SK-MEL-5 (cell line): Measurements from ENCODE around the gene PHF5A. TPM values are rescaled to one million over a fixed set of nuclear protein-coding genes. Genes with fewer than 3 reads are reported as not detected.

Experiments used
- DNase-seq: peaks from one replicate; pipeline ENCODE4 v3.0.0-alpha.2; 2016; ENCODE audit warnings: low read depth, low spot score
- in situ Hi-C: cut with HindIII; loops from 2 replicates; pipeline ENCODE4 v1.10.0; 2016; ENCODE audit warnings: low sequenced_read_pairs, high pct_unique_total_duplicates, low pct_unique_long_range_greater_than_20kb
- total RNA-seq: library from RNA; depleted of rRNA; stranded (reverse); fragments of >200 nt; shearing (Covaris generic); gene quantifications from 2 replicates; pipeline ENCODE4 v1.2.3, GENCODE V29; 2014

PHF5A gene
- total RNA-seq, 1 experiment from 2014 or later = 116 TPM

GRCh38 chr22:41498303-41498835 lies 29.9 kb upstream of the PHF5A start:
- DNase-seq = no peak
- in situ Hi-C loops = no loop called here

DNA sequence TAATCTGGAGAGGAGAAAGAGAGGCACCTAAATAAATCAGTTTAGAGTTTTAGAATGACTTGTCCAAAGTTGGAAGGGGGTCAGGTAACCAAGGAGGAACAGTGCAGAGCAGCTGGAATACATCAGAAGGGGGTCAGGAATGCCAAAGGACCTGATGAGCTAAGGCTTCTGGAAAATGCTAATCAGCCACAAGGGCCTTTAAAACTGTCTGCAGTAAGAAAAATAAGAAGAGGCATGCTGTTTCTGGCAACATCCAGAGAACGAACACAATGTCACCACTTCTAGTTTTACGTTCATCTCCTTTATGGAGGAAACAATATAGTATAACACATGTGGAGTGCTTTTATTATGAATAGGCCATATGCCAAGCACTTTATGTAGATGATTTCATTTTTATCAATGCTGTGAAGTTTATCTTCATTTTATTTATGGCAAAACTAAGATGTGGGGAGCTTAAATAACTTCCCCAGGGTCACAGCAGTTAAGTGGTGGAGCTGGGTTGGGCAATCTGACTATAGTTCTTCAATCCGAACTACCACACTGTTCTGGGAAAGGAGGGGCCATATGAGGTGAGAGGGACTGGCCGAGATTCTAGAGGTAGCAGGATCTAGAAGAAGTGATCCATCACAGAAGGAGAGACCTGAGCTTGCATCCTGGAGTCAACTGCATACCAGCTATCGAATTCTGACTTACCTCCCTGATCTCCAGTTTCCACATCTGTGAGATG lies 23.0 kb upstream of the PHF5A start:
- in situ Hi-C loops = no loop called here
- no peak for DNase-seq

DNA sequence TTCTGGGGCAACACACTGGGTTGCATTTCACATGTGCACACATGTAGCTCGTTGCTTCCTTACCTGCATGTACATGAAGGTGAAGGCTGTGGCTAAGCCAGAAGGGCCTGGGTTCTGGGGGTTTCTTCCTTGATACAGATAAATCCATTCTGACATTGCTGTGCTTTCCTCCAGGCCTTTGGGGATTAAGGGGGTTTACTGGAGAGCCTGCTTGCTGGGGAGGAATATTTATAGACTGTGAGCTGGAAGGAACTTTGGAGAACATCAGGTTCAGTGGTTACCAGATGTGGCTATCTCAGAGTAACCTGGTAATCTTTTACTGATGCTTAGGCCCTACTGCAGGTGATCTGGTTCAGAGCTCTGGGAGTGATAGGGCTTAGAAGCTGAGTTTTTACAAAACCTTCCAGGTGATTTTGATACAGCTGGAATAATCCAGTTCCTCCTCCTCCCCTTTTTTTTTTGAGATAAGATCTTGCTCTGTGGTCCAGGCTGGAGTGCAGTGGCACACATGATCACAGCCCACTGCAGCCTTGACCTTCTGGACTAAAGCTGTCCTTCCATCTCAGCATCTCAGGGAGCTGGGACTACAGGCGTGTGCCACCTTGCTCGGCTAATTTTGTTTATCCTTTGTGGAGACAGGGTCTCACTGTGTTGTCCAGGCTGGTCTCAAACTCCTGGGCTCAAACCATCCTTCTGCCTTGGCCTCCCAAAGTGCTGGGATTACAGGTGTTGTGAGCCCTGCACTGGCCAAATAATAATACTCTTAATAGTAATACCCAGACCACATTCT lies 20.3 kb upstream of the PHF5A start:
- DNase-seq = no peak
- in situ Hi-C loops = no loop called here

GRCh38 chr22:41488076-41488475 lies 19.6 kb upstream of the PHF5A start:
- in situ Hi-C loops = no loop called here
- no peak for DNase-seq

DNA sequence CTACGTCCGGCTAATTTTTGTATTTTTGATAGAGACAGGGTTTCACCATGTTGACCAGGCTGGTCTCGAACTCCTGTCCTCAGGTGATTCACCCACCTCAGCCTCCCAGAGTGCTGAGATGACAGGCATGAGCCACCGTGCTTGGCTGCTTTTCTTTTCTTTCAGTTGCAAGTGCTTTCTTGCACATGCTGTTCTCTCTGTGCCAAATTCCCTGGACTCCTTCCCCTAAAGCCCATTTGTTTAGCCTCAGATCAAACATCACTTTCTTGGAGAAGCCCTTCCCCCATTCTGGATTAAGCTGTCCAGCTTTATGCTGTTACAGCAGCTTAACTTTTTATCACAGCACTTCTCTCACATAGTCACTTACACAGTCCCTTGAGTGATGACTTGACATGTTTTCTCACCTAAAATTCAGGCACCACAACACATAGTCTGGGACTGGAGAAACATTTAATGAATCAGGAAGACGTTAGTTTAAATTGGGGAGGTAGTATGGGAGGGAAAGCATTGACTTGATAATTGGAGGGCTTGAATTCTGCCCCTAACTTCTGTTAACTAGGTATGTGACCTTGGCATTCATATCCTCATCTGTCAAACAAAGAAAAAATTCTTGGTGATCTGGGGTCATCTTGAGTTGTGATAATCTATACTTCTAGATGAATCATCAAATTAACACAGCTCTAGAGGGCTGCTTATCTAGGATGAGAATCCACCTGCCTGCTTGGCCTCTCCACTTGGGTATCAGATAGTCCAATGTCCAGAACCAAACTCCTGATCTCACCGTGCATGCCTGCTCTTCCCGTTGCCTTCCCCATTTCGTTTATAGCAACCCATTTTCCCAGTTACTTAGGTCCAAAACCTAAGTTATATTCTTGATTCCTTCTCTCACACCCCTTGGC lies 18.8 kb upstream of the PHF5A start:
- in situ Hi-C loops = no loop called here
- no peak for DNase-seq

GRCh38 chr22:41485033-41485432 lies 16.5 kb upstream of the PHF5A start:
- no peak for DNase-seq
- in situ Hi-C loops = no loop called here

GRCh38 chr22:41482319-41482935 lies 13.9 kb upstream of the PHF5A start:
- in situ Hi-C loops = no loop called here
- DNase-seq = no peak

DNA sequence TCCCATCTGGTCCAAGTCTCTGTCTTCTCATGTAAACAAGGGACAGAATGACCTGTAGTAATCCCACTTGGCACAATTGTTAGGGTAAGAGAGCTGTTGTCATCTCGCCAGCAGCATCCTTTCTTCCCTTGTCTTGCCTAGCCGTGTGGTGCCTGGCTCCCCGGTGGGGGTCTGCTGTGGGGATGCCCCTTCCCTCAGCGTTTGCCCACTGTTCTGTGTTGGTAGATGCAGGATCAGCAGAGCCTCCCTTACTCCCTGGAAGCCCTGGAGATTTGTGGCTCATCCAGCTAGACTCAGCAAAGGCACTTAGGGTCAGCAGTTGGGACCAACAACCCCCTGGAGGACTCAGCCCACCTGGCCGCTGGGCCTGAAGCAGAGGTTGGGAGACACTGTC lies 13.4 kb upstream of the PHF5A start:
- in situ Hi-C loops = no loop called here
- DNase-seq = no peak

DNA sequence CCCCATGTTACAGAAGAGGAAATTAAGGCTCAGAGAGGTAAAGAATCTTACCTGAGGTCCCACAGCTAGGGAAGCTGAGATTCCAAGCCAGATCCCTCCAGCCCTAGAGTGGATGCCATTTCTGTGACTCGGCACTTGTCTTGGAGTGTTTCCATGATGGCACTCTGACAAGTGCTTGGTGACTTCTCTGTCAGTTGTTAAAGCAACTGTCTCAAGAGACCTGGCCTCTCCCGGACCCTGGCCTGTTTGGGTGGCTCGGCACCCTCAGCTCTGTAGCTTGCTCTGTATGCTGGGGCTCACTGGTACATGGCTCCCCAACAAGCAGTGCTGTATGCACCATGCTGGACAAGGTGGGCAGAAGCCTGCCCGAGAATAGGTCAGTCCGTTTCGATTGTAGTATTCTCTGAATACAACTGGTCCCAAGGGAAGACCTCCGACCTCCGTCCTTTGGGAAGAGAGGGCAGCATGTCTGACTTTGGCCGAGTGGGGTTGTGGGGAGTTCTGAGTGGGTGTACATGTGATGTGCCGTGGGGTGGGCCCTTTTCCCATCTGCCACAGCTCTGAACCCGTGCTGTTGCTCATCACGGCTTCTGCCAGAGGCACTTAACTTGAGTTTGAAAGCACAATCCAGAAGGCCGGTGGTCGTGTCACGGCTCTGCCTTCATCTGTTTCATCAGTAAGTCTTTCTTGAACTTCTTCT lies 12.8 kb upstream of the PHF5A start:
- in situ Hi-C loops = no loop called here
- no peak for DNase-seq

DNA sequence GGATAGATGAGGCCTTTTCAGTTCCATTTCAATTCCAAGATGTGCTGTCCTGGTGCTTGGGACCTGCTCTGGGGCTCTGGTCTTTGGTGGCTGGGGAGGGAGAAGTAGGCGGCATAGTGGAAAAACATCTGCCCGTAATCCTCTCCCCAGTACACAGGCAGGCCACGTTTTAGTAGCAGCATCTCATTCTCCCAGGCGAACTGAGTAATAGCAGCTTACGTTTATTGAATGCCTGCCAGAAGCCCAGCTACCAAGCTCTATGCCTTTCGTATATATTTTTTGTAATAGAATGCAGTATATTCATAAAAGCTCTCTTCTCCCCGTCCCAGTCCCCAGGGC lies 11.9 kb upstream of the PHF5A start:
- DNase-seq = no peak

GRCh38 chr22:41479671-41480396 lies 11.3 kb upstream of the PHF5A start:
- in situ Hi-C loops = no loop called here
- no peak for DNase-seq

More for the DNA sequence above, 11.9 kb upstream of the PHF5A start:
- in situ Hi-C loops = no loop called here

- DNase-seq = peak; percentile 40
- in situ Hi-C loops = no loop called here
Measured at GRCh38 chr22:41478891-41479521, 10.5 kb upstream of the PHF5A start.

DNA sequence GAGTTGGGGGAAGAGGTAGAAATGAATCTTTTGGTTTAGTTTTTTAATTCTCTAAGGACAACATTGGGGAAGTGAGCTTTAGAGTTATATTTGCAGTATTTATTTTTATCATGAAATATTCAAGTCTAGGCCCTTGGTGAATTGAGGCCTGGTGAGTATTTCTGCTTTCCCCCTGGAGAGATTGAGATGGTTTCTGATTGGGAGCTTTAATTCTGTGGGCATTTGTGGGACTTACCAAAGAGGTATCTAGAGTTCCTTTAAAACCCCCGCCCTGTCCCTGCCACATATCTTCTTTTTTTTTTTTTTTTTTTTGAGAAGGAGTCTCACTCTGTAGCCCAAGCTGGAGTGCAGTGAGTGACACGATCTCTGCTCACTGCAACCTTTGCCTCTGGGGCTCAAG lies 10.0 kb upstream of the PHF5A start:
- in situ Hi-C loops = no loop called here

DNA sequence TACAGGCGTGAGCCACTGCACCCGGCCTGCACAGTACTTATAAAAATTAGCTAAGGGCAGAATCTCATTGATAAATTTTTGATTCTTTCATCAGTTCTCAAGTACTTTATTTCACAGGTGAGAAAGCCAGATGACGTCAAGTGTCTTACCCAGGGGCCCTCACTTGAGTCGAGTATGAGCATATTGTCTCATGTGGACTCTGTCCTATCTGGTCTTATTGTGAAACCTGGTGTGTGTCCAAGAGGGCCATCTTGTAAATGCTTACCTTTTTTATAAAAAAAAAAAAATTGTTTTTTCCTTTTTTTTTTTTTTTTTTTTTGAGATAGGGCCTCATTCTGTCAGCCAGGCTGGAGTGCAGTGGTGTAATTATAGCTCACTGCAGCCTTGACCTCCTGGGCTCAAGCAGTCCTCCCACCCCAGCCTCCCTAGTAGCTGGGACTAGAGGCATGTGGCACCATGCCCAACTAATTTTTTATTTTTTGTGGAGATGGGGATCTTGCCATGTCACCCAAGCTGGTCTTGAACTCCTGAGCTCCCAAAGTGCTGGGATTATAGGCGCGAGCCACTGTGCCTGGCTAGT lies 6.5 kb upstream of the PHF5A start:
- no peak for DNase-seq

More for the DNA sequence above, 10.0 kb upstream of the PHF5A start:
- no peak for DNase-seq

GRCh38 chr22:41471568-41471967 lies 3.1 kb upstream of the PHF5A start:
- in situ Hi-C loops = loop anchor here (5.0 kb wide), 1 partner anchor 41 kb away; no protein-coding TSS in a partner anchor
- DNase-seq = no peak

More for the DNA sequence above, 6.5 kb upstream of the PHF5A start:
- in situ Hi-C loops = loop anchor here (5.0 kb wide), 1 partner anchor 37 kb away; no protein-coding TSS in a partner anchor
